Loucy (cell line): ENCODE results near the gene LRRC40.

ENCODE experiments used
- CTCF ChIP-seq: fragments of 200-600 bp; sonication (generic); conservative IDR thresholded peaks from 2 replicates; pipeline ENCODE4 v1.5.1; 2014; ENCODE audit warnings: mild to moderate bottlenecking, antibody characterized with exemption, low read length
- EZH2phosphoT487 ChIP-seq: fragments of 200-600 bp; IDR thresholded peaks from 2 replicates; pipeline ENCODE4 v1.6.1; 2018; ENCODE audit warnings: antibody characterized with exemption, mild to moderate bottlenecking, moderate library complexity, borderline replicate concordance

DNA sequence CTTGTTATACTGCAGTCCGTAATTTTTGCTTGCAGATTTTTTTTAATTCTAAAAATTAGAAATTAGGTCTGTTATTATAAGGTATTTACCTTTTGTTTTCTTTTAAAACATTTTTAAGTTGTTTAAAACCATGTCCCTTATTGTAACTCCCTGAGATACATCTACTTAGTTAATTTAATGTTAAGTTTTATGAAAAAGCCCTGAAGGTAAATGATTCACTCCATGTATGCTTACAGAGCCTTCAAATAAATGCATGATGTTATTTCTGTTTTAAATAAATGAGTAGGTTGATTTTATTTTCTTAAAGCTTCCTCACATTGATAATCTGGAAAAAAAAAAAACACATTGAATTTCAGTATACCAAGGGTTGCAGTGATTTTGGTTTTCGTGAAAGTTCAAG, 23.3 kb upstream of the LRRC40 start:
- no peak for TF ChIP-seq CTCF
- no peak for TF ChIP-seq EZH2phosphoT487
